ENCODE measurements around the gene ZNG1B.
"Not testable (repeated sequence)": the region's sequence is repeated elsewhere in the genome, so short reads cannot be mapped to it uniquely, and the experiment has no call there.

ZNG1B gene

DNA sequence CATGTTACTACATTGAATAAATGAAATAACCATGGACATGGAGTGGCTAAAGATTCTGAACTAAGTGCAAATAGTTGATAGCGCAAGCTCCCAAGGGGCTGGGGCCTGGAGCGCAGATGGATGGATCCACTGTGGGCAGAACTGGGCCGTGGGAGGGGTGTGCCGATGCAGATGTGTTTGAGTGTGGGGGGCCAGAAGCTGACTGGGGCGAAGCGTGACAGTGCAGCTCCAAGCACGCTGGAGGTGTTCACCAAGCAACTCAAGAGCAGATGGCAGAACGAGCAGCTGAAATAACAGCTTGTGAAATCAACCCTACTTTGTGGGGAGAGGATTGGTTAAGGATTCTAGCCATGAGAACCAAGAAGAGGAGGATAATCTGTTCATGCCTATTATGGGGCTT is 78.0 kb downstream of the ZNG1B start:
- not testable (repeated sequence) for H3K36me3 ChIP-seq (ENCODE audit: low read length); H3K9ac ChIP-seq (ENCODE audit: low read length); H2AFZ ChIP-seq (ENCODE audit: low read depth, low read length, severe bottlenecking); H3K9me3 ChIP-seq (ENCODE audit: insufficient read depth, low read length); H4K20me1 ChIP-seq (ENCODE audit: low read depth, low read length); H3K27me3 ChIP-seq (ENCODE audit: low read length); H3K4me3 ChIP-seq (ENCODE audit: insufficient read depth, low read length, poor library complexity, severe bottlenecking); H3F3A ChIP-seq (ENCODE audit: insufficient read depth); H3K4me2 ChIP-seq (ENCODE audit: low read depth, low read length, poor library complexity, severe bottlenecking); H3K79me2 ChIP-seq (ENCODE audit: insufficient read depth, low read length); H3K9me2 ChIP-seq (replicated peaks; ENCODE audit: insufficient read depth, low read length); H3K27ac ChIP-seq (ENCODE audit: low read depth, low read length)

DNA sequence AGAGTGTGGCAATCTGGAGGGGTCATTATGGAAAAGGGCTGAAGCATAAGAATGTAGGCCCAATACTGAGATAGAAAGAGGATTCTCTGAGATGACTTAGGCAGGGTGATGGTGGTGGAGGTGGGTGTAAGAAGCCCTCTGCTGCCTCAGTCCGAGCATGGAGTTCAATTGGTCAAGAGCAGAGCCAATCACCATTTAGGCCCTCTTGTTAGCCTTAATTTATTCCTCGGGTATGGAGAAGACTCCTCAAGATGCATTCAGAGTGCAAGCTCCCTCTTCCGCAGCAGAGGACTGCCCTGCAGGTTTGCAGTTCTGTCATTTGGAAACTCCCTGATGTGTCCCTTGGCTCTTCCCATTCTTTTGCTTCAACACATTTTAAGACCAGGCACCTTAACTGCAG is 78.5 kb downstream of the ZNG1B start:
- H3K27ac ChIP-seq (ENCODE audit: low read depth, low read length); H3K4me2 ChIP-seq (ENCODE audit: low read depth, low read length, poor library complexity, severe bottlenecking); H4K20me1 ChIP-seq (ENCODE audit: low read depth, low read length); H3K36me3 ChIP-seq (ENCODE audit: low read length); H3F3A ChIP-seq (ENCODE audit: insufficient read depth); H2AFZ ChIP-seq (ENCODE audit: low read depth, low read length, severe bottlenecking); H3K9ac ChIP-seq (ENCODE audit: low read length); H3K9me3 ChIP-seq (ENCODE audit: insufficient read depth, low read length); H3K4me3 ChIP-seq (ENCODE audit: insufficient read depth, low read length, poor library complexity, severe bottlenecking); H3K79me2 ChIP-seq (ENCODE audit: insufficient read depth, low read length); H3K27me3 ChIP-seq (ENCODE audit: low read length); H3K9me2 ChIP-seq (replicated peaks; ENCODE audit: insufficient read depth, low read length): not testable (repeated sequence)

DNA sequence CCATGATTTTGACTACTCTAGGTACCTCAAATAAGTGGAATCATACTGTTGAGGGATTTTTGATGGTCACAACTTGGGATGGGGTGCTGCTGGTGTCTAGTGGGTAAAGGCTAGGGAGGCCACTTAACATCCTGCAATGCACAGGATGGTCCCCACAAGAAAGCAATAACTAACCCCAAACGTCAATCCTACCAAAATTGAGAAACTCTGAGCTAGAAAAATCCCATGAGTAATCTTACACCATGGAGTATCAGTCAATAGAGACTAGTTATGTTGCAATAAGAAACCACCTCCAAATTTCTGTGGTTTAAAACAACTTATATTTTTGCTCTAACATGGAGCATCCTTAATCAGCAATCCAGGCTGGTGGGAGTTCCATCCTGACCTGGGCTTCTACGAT is 79.5 kb downstream of the ZNG1B start:
- H3K27me3 ChIP-seq (ENCODE audit: low read length); H3K9me2 ChIP-seq (replicated peaks; ENCODE audit: insufficient read depth, low read length); H3K4me2 ChIP-seq (ENCODE audit: low read depth, low read length, poor library complexity, severe bottlenecking); H3F3A ChIP-seq (ENCODE audit: insufficient read depth); H4K20me1 ChIP-seq (ENCODE audit: low read depth, low read length); H3K9ac ChIP-seq (ENCODE audit: low read length); H2AFZ ChIP-seq (ENCODE audit: low read depth, low read length, severe bottlenecking); H3K79me2 ChIP-seq (ENCODE audit: insufficient read depth, low read length); H3K36me3 ChIP-seq (ENCODE audit: low read length); H3K27ac ChIP-seq (ENCODE audit: low read depth, low read length); H3K9me3 ChIP-seq (ENCODE audit: insufficient read depth, low read length); H3K4me3 ChIP-seq (ENCODE audit: insufficient read depth, low read length, poor library complexity, severe bottlenecking): not testable (repeated sequence)

DNA sequence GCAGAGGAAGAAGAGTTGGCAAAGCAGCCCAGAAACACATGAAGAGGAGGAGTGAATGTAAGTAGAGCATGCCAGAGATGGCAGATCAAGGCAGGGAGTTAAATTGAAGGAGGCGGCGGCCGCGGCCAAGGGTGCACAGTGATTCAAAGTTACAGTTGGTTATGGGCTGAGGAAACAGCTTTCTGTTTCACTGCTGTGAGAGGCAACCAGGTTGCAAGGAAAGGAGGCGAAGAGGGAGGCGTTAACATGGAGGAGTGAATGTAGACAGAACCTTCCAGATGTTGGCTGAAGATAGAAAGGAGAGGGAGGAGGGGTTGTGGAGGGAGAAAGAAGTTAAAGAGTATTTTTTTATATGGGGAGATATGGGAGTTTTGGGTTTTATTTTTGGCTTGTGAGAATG is 83.3 kb downstream of the ZNG1B start:
- H3K79me2 ChIP-seq (ENCODE audit: insufficient read depth, low read length); H3F3A ChIP-seq (ENCODE audit: insufficient read depth); H3K4me2 ChIP-seq (ENCODE audit: low read depth, low read length, poor library complexity, severe bottlenecking); H4K20me1 ChIP-seq (ENCODE audit: low read depth, low read length); H2AFZ ChIP-seq (ENCODE audit: low read depth, low read length, severe bottlenecking); H3K9me2 ChIP-seq (replicated peaks; ENCODE audit: insufficient read depth, low read length); H3K9me3 ChIP-seq (ENCODE audit: insufficient read depth, low read length); H3K36me3 ChIP-seq (ENCODE audit: low read length); H3K9ac ChIP-seq (ENCODE audit: low read length); H3K27me3 ChIP-seq (ENCODE audit: low read length); H3K4me3 ChIP-seq (ENCODE audit: insufficient read depth, low read length, poor library complexity, severe bottlenecking); H3K27ac ChIP-seq (ENCODE audit: low read depth, low read length): not testable (repeated sequence)

DNA sequence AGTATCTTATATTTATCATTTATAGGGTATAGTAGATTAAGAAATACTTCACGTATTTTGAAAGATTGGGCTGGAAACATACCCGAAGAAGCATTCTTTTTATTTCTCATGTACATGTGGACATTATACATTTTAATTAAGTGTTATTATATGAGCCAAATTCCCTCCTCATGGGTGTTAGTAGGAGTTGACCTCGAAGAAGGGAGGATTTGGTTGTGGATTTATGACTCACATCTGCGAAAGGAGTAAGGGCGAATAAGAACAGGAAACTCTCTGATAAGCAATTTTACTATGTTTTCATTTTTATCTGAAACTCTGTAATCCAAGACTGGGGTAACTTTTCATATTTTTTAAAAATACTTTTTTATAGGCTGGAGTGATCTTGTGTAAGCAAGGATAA is 84.0 kb downstream of the ZNG1B start:
- not testable (repeated sequence) for H3K9ac ChIP-seq (ENCODE audit: low read length); H3K27me3 ChIP-seq (ENCODE audit: low read length); H3K27ac ChIP-seq (ENCODE audit: low read depth, low read length); H3K36me3 ChIP-seq (ENCODE audit: low read length); H3K4me2 ChIP-seq (ENCODE audit: low read depth, low read length, poor library complexity, severe bottlenecking); H3K79me2 ChIP-seq (ENCODE audit: insufficient read depth, low read length); H3K9me3 ChIP-seq (ENCODE audit: insufficient read depth, low read length); H4K20me1 ChIP-seq (ENCODE audit: low read depth, low read length); H3K9me2 ChIP-seq (replicated peaks; ENCODE audit: insufficient read depth, low read length); H3K4me3 ChIP-seq (ENCODE audit: insufficient read depth, low read length, poor library complexity, severe bottlenecking); H2AFZ ChIP-seq (ENCODE audit: low read depth, low read length, severe bottlenecking); H3F3A ChIP-seq (ENCODE audit: insufficient read depth)

DNA sequence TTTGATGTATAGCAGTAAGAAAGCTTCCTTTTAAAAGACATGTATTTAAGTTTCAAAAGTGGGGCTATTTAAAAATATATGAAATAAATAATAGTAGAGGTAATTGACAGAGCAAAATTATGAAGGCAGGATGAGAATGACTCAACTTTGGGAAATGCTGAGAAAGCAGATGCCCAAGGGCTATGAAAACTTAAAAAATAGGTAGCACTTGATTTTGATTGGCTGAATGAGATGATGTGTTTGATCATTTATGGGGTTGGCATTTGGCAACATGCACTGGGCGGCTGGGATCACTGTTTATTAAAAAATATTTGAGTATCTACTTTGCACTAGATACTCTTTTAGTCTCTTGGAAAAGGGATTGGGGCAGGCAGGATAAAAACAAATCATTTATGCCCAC is 87.5 kb downstream of the ZNG1B start:
- not testable (repeated sequence) for H3K4me2 ChIP-seq (ENCODE audit: low read depth, low read length, poor library complexity, severe bottlenecking); H3K79me2 ChIP-seq (ENCODE audit: insufficient read depth, low read length); H3F3A ChIP-seq (ENCODE audit: insufficient read depth); H3K4me3 ChIP-seq (ENCODE audit: insufficient read depth, low read length, poor library complexity, severe bottlenecking); H3K27ac ChIP-seq (ENCODE audit: low read depth, low read length); H2AFZ ChIP-seq (ENCODE audit: low read depth, low read length, severe bottlenecking); H3K9ac ChIP-seq (ENCODE audit: low read length); H3K9me3 ChIP-seq (ENCODE audit: insufficient read depth, low read length); H3K36me3 ChIP-seq (ENCODE audit: low read length); H3K27me3 ChIP-seq (ENCODE audit: low read length); H4K20me1 ChIP-seq (ENCODE audit: low read depth, low read length); H3K9me2 ChIP-seq (replicated peaks; ENCODE audit: insufficient read depth, low read length)

DNA sequence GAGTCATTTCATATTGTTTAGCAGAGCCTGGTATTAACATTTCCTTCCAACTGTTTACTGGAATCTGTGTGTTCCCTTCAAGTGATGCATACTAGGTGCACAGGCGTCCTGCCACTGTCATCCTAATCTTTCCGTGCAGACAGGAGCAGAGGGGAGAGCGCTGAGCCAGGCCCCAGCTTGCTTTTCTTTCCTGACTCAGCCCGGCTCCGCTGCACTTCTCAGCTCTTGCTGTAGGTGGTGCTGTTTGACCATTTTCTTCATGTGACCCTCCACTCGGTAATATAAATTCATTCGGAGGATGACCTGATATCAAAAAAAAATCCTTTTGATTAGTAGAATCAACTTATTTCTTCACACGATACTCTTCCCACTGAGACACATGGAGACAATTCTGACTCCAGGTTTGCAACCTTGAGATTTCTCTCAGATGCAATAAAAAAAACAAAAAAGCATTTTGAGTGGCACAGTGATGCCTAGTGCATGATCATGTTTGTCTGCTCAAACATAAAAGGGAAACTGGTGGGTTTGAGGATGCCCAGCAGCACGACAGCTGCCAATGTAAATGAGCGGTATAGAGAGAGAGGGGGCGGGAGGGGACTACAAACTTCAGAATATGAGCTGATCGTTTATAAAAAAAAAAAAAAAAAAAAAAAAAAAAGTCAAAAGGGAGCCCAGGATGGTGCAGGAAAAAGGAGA is 90.0 kb downstream of the ZNG1B start:
- not testable (repeated sequence) for H3K9me2 ChIP-seq (replicated peaks; ENCODE audit: insufficient read depth, low read length); H3K9me3 ChIP-seq (ENCODE audit: insufficient read depth, low read length); H3F3A ChIP-seq (ENCODE audit: insufficient read depth); H3K27ac ChIP-seq (ENCODE audit: low read depth, low read length); H2AFZ ChIP-seq (ENCODE audit: low read depth, low read length, severe bottlenecking); H3K4me2 ChIP-seq (ENCODE audit: low read depth, low read length, poor library complexity, severe bottlenecking); H4K20me1 ChIP-seq (ENCODE audit: low read depth, low read length); H3K36me3 ChIP-seq (ENCODE audit: low read length); H3K79me2 ChIP-seq (ENCODE audit: insufficient read depth, low read length); H3K4me3 ChIP-seq (ENCODE audit: insufficient read depth, low read length, poor library complexity, severe bottlenecking); H3K27me3 ChIP-seq (ENCODE audit: low read length); H3K9ac ChIP-seq (ENCODE audit: low read length)

DNA sequence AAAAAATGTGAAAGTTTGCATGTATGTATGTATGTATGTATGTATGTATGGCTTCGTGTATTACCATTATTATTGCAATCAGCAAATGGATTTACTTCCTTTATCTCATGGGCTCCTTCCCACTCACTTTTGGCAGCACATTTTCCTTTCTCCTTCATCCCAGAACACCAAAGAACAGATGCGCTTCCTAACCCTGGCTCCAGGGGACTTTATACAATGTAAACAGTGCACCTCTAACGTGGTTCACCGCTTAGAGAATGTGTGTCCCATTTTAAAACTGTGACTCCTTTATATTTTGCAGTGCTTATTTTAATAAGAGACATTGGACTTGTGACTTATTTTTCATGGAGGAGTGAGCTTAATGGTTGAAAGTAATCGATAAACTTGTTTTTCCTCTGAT is 90.6 kb downstream of the ZNG1B start:
- H4K20me1 ChIP-seq (ENCODE audit: low read depth, low read length); H3K9ac ChIP-seq (ENCODE audit: low read length); H3K79me2 ChIP-seq (ENCODE audit: insufficient read depth, low read length); H3K27ac ChIP-seq (ENCODE audit: low read depth, low read length); H3K9me3 ChIP-seq (ENCODE audit: insufficient read depth, low read length); H3K36me3 ChIP-seq (ENCODE audit: low read length); H3K27me3 ChIP-seq (ENCODE audit: low read length); H2AFZ ChIP-seq (ENCODE audit: low read depth, low read length, severe bottlenecking); H3K9me2 ChIP-seq (replicated peaks; ENCODE audit: insufficient read depth, low read length); H3F3A ChIP-seq (ENCODE audit: insufficient read depth); H3K4me3 ChIP-seq (ENCODE audit: insufficient read depth, low read length, poor library complexity, severe bottlenecking); H3K4me2 ChIP-seq (ENCODE audit: low read depth, low read length, poor library complexity, severe bottlenecking): not testable (repeated sequence)

All from SU-DHL-6 (cell line).